Heart right ventricle (tissue), 16 donors: Measurements from ENCODE around the gene USP47. TPM values are rescaled to one million over a fixed set of nuclear protein-coding genes. Genes with fewer than 3 reads are reported as not detected.

Source experiments
- ATAC-seq, 8 donors: fragments of 200-7000 bp; cut with Tn5 transposase; one replicate each; pipeline ENCODE4 v1.9.1; 2020; ENCODE audit warnings: mild to moderate bottlenecking in 8 of 8, moderate library complexity in 8 of 8, moderate number of reproducible peaks in 1 of 8
- DNase-seq, 2 donors: peaks; one replicate each; pipeline ENCODE4 v3.0.0-alpha.2; 2020
- H3K27ac ChIP-seq, 10 donors: fragments of 200-600 bp; sonication (generic) in 2 of 10; one replicate each; pipeline versions ENCODE4 v1.5.0 to v1.8.0; 2020 to 2022; ENCODE audit warnings: mild to moderate bottlenecking in 3 of 10
- H3K27me3 ChIP-seq, 7 donors: fragments of 200-600 bp; one replicate each; pipeline ENCODE4 v1.8.0; 2021 to 2022; ENCODE audit warnings: mild to moderate bottlenecking in 2 of 7
- H3K36me3 ChIP-seq, 9 donors: fragments of 200-600 bp; sonication (generic) in 1 of 9; one replicate each; pipeline versions ENCODE4 v1.5.0 to v1.8.0; 2020 to 2022; ENCODE audit warnings: mild to moderate bottlenecking in 2 of 9
- H3K4me1 ChIP-seq, 9 donors: fragments of 200-600 bp; sonication (generic) in 1 of 9; one replicate each; pipeline versions ENCODE4 v1.5.0 to v1.8.0; 2020 to 2022; ENCODE audit warnings: mild to moderate bottlenecking in 4 of 9
- H3K4me3 ChIP-seq, 10 donors: fragments of 200-600 bp; sonication (generic) in 2 of 10; one replicate each; pipeline versions ENCODE4 v1.5.0 to v1.8.0; 2020 to 2022; ENCODE audit warnings: mild to moderate bottlenecking in 7 of 10, moderate library complexity in 2 of 10
- H3K9me3 ChIP-seq, 11 donors: fragments of 200-600 bp in 10 of 11; sonication (generic) in 2 of 11; one replicate each; pipeline versions ENCODE4 v1.5.0 to v1.8.0; 2013 to 2022; ENCODE audit warnings: mild to moderate bottlenecking in 2 of 11, control low read depth in 1 of 11, moderate library complexity in 1 of 11
- WGBS, 2 donors: extraction: QIAGEN DNeasy Blood & Tissue Kit; methylation state at CpG; one replicate each; pipeline ENCODE4 v1.1.7; 2013; ENCODE audit warnings: inconsistent platforms in 1 of 2; 5-methylcytosine and 5-hydroxymethylcytosine counted together
- intact Hi-C, 10 donors: fragments of 100-400 bp; cut with DNase I; formaldehyde crosslinking; loops; one replicate each; pipeline versions ENCODE4 v1.11.1 to v1.14.2; 2022
- polyA plus RNA-seq, 2 donors: library from polyadenylated mRNA; stranded (reverse); fragments of 200-250 nt; gene quantifications; one replicate each; pipeline ENCODE4 v1.2.3, GENCODE V29; 2013
- total RNA-seq, 10 donors: library from RNA; stranded (reverse); fragmentation: NEBNext Ultra II Directional in 3 of 10; extraction: Animal tissue kit (Norgen Biotek cat#: 25700) in 3 of 10; gene quantifications; one replicate each; pipeline versions ENCODE4 v1.2.1 to v1.2.4, GENCODE V29; 2021 to 2023
- TF ChIP-seq, protein P1 (sequence below), 9 donors: fragments of 200-600 bp; sonication (generic) in 2 of 9; IDR thresholded peaks; one replicate each; pipeline versions ENCODE4 v1.5.0 to v1.8.0; 2021 to 2022; ENCODE audit warnings: antibody characterized with exemption in 9 of 9, mild to moderate bottlenecking in 5 of 9, moderate library complexity in 1 of 9
- donor health status: Arrhythmogenic right ventricular cardiomyopathy.
- donor health status: ischemic (EF 13 %, LVEDD 7.1; RV severe dilation, severe dysfunction).
- donor health status: healthy with polysubstance abuse.
- donor health status: DM: no; HTN: yes; CAD: no.
- donor health status: DM: no; HTN: no; CAD: no.
- donor health status: ischemic (EF 25% LVEDD 6.9; RV normal size, moderate dysfunction).
- donor health status: ischemic (EF 25% LVEDD 5.7; RV mildly dilated, moderate dysfunction).
- donor health status: healthy.
- donor health status: DM: yes; HTN: yes; CAD: no.
- donor health status: Ischemic cardiomyopathy.
- donor health status: ischemic (EF 35%, LVEDD 5.7; RV mildly dilated, moderate dysfunction).
- donor health status: nonischemic (EF 11% LVEDD 7.7; RV severe dilation, severe dysfunction).
- donor health status: DM: yes; HTN: yes; CAD: no.
- donor health status: PGD.
- donor health status: ischemic (EF 29% LVEDD 5.4; RV normal size, mild dysfunction).
- donor health status: nonischemic (EF 23%, LVEDD 6.1; RV moderate dilation, normal function).

The USP47 gene
- total and polyA plus RNA-seq, 12 donors, result 30.5 to 56.4 (median 52.5) TPM

DNA sequence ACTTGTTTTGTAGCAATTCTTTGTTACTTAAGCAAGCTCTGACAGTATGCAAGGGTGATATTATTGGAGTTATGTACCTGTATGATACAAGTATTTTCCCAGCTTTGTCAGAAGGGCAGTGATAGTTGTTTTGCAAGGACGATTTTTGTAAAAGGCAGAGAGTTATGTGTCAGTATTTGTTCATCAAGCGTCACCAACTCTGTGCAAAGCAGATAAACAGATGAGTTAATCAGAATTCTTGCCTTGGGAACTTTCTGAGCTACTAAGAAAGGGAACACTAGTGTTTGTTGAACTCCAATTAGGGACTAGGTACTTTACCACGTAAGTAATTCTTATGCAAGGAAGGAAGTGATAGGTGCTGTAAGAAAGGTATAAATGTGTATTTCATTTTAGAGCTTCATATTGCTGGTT, 1.4 kb downstream of the USP47 start:
- intact Hi-C loops, result loop anchor here in 2 of 10 donors (5.0 kb wide), 2 partner anchors 46 to 199 kb away; no protein-coding TSS in a partner anchor
- ATAC-seq (peak in 1 of 8 donors; percentile 13), DNase-seq (no peak)
- Histone ChIP-seq H3K4me3 (peak overlapping the region; percentile 61 to 97 (median 84)), H3K9me3 (no peaks in the 10 kb centered on the region), H3K4me1 (peaks cover 0 to 60% (median 51%) of the 10 kb centered on the region in 9 donors), H3K27me3 (no peaks in the 10 kb centered on the region), H3K36me3 (no peaks in the 10 kb centered on the region), H3K27ac (peak overlapping the region; percentile 93 to 99 (median 97))
- WGBS, 2 donors, result 0 to 1% methylated on average over 3 of the region's 3 CpGs
- TF ChIP-seq, protein P1, sequence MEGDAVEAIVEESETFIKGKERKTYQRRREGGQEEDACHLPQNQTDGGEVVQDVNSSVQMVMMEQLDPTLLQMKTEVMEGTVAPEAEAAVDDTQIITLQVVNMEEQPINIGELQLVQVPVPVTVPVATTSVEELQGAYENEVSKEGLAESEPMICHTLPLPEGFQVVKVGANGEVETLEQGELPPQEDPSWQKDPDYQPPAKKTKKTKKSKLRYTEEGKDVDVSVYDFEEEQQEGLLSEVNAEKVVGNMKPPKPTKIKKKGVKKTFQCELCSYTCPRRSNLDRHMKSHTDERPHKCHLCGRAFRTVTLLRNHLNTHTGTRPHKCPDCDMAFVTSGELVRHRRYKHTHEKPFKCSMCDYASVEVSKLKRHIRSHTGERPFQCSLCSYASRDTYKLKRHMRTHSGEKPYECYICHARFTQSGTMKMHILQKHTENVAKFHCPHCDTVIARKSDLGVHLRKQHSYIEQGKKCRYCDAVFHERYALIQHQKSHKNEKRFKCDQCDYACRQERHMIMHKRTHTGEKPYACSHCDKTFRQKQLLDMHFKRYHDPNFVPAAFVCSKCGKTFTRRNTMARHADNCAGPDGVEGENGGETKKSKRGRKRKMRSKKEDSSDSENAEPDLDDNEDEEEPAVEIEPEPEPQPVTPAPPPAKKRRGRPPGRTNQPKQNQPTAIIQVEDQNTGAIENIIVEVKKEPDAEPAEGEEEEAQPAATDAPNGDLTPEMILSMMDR (IDR thresholded peaks at IDR 0.05), result no peak

DNA sequence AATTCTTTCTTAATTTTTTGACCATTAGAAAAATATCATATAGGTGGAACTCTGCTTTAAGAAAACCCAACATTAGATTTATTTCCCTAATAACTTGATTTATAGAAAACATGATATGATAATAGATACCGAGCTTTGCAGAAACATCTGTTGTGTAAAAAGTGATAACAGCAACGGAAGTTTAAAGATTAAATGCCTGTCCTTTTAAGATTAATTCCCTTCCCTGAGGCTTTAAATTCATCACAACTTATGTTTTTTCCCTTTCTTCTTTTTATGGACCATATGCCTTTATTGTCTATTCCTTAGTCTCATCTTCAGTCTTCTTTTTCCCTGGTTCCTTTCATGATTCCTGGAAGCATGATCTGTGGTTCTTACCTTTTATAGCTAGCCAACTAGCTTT, 1.9 kb downstream of the USP47 start:
- intact Hi-C loops, result loop anchor here in 2 of 10 donors (5.0 kb wide), 2 partner anchors 46 to 199 kb away; no protein-coding TSS in a partner anchor

DNA sequence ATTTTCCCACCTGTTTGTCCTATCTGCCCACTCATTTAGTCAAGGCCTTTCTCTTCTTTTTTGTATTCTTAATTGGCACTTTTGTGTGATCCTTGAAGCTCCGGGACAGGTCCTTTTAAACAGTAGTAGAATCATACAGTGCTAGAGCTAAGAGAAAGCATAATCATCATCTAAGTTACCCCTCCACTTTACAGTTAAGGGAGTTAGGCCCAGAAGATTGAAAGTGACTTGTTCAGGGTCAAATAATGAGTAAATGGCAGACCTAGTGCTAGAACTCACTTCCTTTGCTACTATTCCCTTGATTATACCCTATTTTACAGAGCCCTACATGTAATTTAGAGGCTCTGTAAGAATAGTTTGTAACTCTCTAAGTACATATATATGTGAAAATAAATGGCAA, 2.5 kb downstream of the USP47 start:
- intact Hi-C loops, result loop anchor here in 2 of 10 donors (5.0 kb wide), 2 partner anchors 47 to 198 kb away; no protein-coding TSS in a partner anchor
- Histone ChIP-seq H3K4me1 (peaks cover 0 to 71% (median 62%) of the 10 kb centered on the region in 9 donors), H3K27ac (peak overlapping the region; percentile 45 to 99 (median 97)), H3K9me3 (no peaks in the 10 kb centered on the region), H3K36me3 (no peaks in the 10 kb centered on the region), H3K27me3 (no peaks in the 10 kb centered on the region), H3K4me3 (peak overlapping the region in 8 of 10 donors; percentile 61 to 97 (median 85))
- ATAC-seq (no peak), DNase-seq (no peak)
- WGBS, 2 donors, result 37 to 48% methylated on average over 1 of the region's 1 CpG
- TF ChIP-seq, protein P1 (IDR thresholded peaks at IDR 0.05), result no peak

More for the DNA sequence above, 1.9 kb downstream of the USP47 start:
- DNase-seq (no peak), ATAC-seq (no peak)
- Histone ChIP-seq H3K27ac (peak overlapping the region; percentile 93 to 99 (median 97)), H3K36me3 (no peaks in the 10 kb centered on the region), H3K27me3 (no peaks in the 10 kb centered on the region), H3K9me3 (no peaks in the 10 kb centered on the region), H3K4me1 (peaks cover 0 to 64% (median 55%) of the 10 kb centered on the region in 9 donors), H3K4me3 (peak overlapping the region in 9 of 10 donors; percentile 61 to 97 (median 85))
- WGBS, 2 donors, result 4 to 6% methylated on average over 2 of the region's 2 CpGs
- TF ChIP-seq, protein P1 (IDR thresholded peaks at IDR 0.05), result no peak

DNA sequence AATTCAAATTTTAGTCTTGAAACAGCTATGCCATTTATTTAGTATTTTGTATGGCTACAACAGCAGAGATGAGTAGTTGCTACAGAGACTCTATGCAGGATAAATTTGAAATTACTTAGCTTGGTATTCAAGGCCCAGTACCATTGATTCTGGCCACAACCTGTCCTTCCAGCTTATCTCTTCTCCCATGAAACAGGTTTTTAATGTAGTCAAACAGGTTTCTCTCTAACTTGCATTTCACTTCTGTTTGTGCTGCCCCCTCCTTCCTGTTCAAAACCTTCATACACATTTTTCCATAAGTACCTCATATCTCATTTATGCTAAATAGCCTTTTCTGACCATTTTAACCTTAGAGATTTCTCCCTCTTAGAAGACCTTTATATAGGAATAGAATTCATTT, 3.3 kb downstream of the USP47 start:
- H3K36me3 ChIP-seq, result no peaks in the 10 kb centered on the region
- DNase-seq, result no peak
- ATAC-seq, result no peak
- H3K27me3 ChIP-seq, result no peaks in the 10 kb centered on the region
- peaks cover 0 to 79% (median 70%) of the 10 kb centered on the region in 9 donors for H3K4me1 ChIP-seq
- intact Hi-C loops, result loop anchor here in 2 of 10 donors (5.0 kb wide), 1 partner anchor 48 kb away; no protein-coding TSS in a partner anchor
- TF ChIP-seq, protein P1 (IDR thresholded peaks at IDR 0.05), result no peak
- peak overlapping the region in 1 of 10 donors; percentile 85 for H3K4me3 ChIP-seq
- H3K9me3 ChIP-seq, result no peaks in the 10 kb centered on the region
- peak overlapping the region in 8 of 10 donors; percentile 17 to 99 (median 97) for H3K27ac ChIP-seq
